ENCODE data around the gene TXNRD1.
"Not testable (repeated sequence)": the region's sequence is repeated elsewhere in the genome, so short reads cannot be mapped to it uniquely, and the experiment has no call there.

TXNRD1 gene

GRCh38 chr12:104304261-104305009, 88.9 kb downstream of the TXNRD1 start:
- no peak for DNase-seq (ENCODE audit: low read depth in 2 of 2)

GRCh38 chr12:104305349-104305748, 89.8 kb downstream of the TXNRD1 start:
- DNase-seq (ENCODE audit: low read depth in 2 of 2): no peak

GRCh38 chr12:104306376-104306775, 90.8 kb downstream of the TXNRD1 start:
- no peak for DNase-seq (ENCODE audit: low read depth in 2 of 2)

- DNase-seq (ENCODE audit: low read depth in 2 of 2): no peak
These were observed 91.5 kb downstream of the TXNRD1 start for GRCh38 chr12:104306943-104307654.

GRCh38 chr12:104307655-104308000, 92.0 kb downstream of the TXNRD1 start:
- DNase-seq (ENCODE audit: low read depth in 2 of 2): no peak

GRCh38 chr12:104309446-104309993, 93.9 kb downstream of the TXNRD1 start:
- DNase-seq (ENCODE audit: low read depth in 2 of 2): no peak

GRCh38 chr12:104310751-104311633, 95.4 kb downstream of the TXNRD1 start:
- no peak for DNase-seq (ENCODE audit: low read depth in 2 of 2)

- no peak for DNase-seq (ENCODE audit: low read depth in 2 of 2)
These were observed 96.6 kb downstream of the TXNRD1 start for GRCh38 chr12:104312202-104312601.

GRCh38 chr12:104312654-104313053, 97.1 kb downstream of the TXNRD1 start:
- no peak for DNase-seq (ENCODE audit: low read depth in 2 of 2)

GRCh38 chr12:104313568-104314241, 98.1 kb downstream of the TXNRD1 start:
- no peak for DNase-seq (ENCODE audit: low read depth in 2 of 2)

- DNase-seq (ENCODE audit: low read depth in 2 of 2): no peak
These were observed 98.6 kb downstream of the TXNRD1 start for GRCh38 chr12:104314242-104314614.

GRCh38 chr12:104315326-104316224, 100.0 kb downstream of the TXNRD1 start:
- no peak for DNase-seq (ENCODE audit: low read depth in 2 of 2)

- no peak for DNase-seq (ENCODE audit: low read depth in 2 of 2)
These were observed 101.4 kb downstream of the TXNRD1 start for GRCh38 chr12:104316936-104317335.

GRCh38 chr12:104317538-104318210, 102.1 kb downstream of the TXNRD1 start:
- DNase-seq (ENCODE audit: low read depth in 2 of 2): no peak

- no peak for DNase-seq (ENCODE audit: low read depth in 2 of 2)
These were observed 103.4 kb downstream of the TXNRD1 start for GRCh38 chr12:104319028-104319427.

GRCh38 chr12:104319918-104320626, 104.5 kb downstream of the TXNRD1 start:
- no peak for DNase-seq (ENCODE audit: low read depth in 2 of 2)

GRCh38 chr12:104320627-104321024, 105.0 kb downstream of the TXNRD1 start:
- no peak for DNase-seq (ENCODE audit: low read depth in 2 of 2)

- no peak for DNase-seq (ENCODE audit: low read depth in 2 of 2)
These were observed 106.4 kb downstream of the TXNRD1 start for GRCh38 chr12:104321949-104322348.

- not testable (repeated sequence) for DNase-seq (ENCODE audit: low read depth in 2 of 2)
These were observed 107.0 kb downstream of the TXNRD1 start for GRCh38 chr12:104322533-104322932.

All from fibroblast of skin of left quadriceps (primary cell).